DMS53 treated with DMSO at 0.1 percent for 48 hours (cell line): Measurements from ENCODE around the gene STX2.
"Not testable (repeated sequence)": the region's sequence is repeated elsewhere in the genome, so short reads cannot be mapped to it uniquely, and the experiment has no call there.

Source experiments
- DNase-seq: peaks from one replicate; lab custom pipeline; 2025; ENCODE audit not compliant: unreplicated experiment; lab: John Stamatoyannopoulos, UW

Gene STX2

GRCh38 chr12:130870442-130871285, 31.6 kb upstream of the STX2 start:
- DNase-seq: peak; percentile 59

DNA sequence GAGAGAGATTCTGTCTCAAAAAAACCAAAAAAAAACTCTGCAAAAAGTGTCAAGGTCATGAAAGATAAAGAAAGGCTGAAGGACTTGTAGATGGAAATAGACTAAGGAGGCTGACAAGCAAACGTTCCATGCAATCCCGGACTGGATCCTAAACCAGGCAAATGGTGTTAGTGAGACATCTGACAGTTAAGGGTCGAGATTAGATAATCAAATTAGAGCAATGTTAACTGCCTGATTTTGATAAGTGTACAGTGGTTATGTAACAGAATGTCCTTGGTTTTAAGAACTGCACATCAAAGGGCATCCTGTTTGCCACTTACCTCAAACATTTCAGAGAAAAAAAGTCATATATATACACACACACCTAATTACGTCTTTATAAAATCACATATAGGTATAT, 29.4 kb upstream of the STX2 start:
- no peak for DNase-seq

GRCh38 chr12:130863298-130863697, 24.2 kb upstream of the STX2 start:
- DNase-seq: no peak

DNA sequence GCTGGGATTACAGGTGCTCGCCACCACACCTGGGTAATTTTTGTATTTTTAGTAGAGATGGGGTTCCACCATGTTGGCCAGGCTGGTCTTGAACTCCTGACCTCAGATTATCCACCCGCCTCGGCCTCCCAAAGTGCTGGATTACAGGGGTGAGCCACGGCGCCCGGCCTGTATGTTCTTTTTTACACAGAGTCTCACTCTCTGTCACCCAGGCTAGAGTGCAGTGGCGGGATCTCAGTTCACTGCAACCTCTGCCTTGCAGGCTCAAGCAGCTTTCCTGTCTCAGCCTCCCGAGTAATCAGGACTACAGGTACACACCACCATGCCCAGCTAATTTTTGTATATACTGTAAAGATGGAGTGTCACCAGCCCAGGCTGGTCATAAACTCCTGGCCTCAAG, 23.7 kb upstream of the STX2 start:
- not testable (repeated sequence) for DNase-seq

GRCh38 chr12:130862161-130862560, 23.1 kb upstream of the STX2 start:
- DNase-seq: no peak

DNA sequence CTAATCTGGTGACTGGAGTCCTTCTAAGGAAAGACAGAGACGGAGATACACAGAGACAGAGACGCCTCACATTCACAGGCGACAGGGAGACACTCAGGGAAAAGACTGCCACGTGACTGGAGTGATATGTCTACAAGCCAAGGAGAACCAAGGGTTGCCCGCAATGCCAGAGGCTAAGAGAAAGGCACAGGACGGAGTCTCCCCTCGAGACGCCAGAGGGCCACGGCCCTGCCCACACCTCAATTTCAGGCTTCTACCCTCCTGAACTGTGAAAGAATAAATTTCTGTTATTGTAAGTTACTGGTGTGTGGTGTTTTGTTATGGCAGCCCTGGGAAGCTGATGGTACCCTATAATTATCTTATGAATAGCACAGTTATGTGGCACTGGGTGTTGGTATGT, 21.3 kb upstream of the STX2 start:
- DNase-seq: no peak

- no peak for DNase-seq
Observed at GRCh38 chr12:130859161-130859560, 20.1 kb upstream of the STX2 start.

DNA sequence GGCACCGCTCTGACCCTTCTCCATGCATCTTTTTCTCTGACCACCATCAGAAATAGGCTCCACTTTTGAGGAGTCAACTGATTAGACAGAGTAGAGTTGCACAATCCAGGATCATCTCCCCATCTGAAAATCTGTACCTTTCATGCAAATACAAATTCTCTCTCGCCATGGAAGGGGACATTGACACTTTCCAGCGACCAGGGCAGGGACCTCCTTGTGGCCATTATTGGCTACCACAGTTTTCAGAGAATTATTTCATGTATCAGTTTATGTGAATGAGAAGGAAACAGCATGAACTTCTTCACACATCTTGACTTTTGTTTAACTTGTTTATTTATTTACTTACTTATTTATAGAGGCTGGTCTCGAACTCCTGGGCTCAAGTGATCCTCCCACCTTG, 19.0 kb upstream of the STX2 start:
- DNase-seq: no peak

DNA sequence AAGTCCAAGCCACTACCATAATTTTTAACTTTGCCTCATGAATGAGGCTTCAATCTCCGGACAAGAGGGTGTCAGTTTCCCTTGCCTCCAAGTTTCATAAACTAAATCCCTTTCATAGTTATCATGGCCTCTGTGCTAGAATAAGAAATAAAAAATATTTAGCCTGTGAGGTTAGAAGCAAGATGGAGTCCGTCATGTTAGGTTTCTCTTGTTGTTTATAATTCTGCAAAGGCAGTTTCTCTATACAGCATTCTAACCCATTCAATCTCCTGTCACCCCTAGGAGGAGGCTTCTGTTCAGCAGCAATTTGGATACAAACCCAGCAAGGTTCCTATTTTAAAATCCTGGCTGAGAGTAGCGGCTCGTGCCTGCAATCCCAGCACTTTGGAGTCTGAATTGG, 17.0 kb upstream of the STX2 start:
- no peak for DNase-seq

DNA sequence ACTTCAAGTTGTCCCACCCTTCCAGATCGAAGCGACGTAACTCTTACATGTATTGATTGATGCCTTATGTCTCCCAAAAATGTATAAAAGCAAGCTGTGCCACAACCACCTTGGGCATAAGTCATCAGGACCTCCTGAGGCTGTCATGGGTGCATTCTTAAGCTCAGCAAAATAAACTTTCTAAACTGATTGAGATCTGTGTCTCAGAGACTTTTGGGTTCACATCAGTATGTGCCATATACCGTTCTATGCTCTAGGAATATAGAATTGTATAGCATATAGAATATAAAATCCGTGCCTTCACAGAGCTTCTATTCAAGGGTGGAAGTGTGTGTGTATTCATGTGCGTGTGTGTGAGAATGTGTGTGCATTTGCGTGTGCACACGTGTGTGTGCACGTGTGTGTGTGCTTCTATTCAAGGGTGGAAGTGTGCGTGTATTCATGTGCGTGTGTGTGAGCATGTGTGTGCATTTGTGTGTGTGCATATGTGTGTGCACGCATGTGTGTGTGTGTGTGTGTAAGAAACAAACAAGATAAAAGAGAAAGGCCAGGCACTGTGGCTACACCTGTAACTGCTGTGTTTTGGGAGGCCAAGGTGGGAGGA, 11.5 kb upstream of the STX2 start:
- no peak for DNase-seq

DNA sequence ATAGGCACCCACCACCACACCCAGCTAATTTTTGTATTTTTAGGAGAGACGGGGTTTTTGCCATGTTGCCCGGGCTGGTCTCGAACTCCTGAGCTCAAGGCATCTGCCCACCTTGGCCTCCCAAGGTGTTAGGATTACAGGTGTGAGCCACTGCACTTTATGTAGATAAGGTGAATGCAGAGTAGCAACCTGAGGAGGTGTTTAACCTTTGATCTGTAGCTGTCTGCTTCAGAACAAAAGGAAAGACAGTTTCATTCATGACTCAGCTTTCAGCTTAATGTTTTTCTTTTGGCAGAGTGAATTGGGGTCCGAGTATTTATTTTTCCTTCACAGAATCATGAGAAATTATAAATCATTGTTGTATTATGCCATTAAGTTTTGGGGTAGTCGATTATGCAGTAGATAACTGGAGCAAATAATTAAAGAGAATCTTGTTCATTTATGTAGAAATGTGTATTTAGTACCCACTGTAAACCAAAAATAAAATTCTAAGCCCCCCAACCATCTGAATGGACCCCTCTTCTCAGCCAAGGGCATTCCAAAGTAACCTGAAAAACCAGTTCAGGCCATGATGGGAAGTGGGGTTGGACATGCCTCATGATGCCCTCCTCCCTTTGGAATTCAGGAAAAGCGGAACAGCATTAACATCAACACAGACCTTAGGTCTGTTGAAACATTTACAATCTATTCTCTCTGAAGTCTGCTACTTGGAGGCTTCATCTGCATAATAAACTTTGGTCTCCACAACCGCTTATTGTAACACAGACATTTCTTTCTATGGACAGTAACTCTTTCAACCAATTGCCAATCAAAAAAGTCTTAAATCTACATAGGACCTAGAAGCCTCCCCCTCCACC, 10.7 kb upstream of the STX2 start:
- peak; percentile 53 for DNase-seq

GRCh38 chr12:130848785-130849305, 9.8 kb upstream of the STX2 start:
- not testable (repeated sequence) for DNase-seq

GRCh38 chr12:130848105-130848504, 9.1 kb upstream of the STX2 start:
- not testable (repeated sequence) for DNase-seq

GRCh38 chr12:130847112-130847511, 8.1 kb upstream of the STX2 start:
- no peak for DNase-seq

GRCh38 chr12:130846369-130846768, 7.3 kb upstream of the STX2 start:
- DNase-seq: no peak

DNA sequence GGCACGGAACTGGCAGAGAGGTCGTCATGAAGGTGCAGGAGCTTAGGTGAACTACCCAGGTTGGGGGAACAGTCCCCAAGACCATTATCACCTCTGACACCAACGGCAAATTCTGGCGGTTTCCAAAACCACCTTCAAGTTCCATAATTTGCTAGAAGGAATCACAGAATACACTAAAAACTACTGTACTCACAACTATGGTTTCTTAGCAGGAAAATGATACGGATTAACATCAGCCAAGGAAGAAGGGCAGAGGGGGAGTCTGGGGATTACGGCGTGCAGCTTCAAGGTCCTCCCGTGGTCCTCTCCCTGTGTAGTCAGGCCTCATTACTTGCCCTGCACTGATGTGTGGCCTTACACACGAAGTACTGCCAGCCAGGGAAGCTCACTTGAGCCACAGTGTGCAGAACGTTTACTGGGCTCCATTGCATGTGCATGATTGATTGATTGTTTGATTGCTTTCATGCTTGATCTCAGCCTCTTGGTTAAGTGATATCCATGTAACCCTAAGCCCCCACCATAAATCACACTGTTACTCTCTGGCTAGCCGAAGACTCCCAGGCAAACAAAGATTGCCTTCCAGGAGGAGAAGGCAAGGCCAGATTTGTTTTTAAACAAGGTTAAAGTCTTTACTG, 837 bp upstream of the STX2 start:
- no peak for DNase-seq

DNA sequence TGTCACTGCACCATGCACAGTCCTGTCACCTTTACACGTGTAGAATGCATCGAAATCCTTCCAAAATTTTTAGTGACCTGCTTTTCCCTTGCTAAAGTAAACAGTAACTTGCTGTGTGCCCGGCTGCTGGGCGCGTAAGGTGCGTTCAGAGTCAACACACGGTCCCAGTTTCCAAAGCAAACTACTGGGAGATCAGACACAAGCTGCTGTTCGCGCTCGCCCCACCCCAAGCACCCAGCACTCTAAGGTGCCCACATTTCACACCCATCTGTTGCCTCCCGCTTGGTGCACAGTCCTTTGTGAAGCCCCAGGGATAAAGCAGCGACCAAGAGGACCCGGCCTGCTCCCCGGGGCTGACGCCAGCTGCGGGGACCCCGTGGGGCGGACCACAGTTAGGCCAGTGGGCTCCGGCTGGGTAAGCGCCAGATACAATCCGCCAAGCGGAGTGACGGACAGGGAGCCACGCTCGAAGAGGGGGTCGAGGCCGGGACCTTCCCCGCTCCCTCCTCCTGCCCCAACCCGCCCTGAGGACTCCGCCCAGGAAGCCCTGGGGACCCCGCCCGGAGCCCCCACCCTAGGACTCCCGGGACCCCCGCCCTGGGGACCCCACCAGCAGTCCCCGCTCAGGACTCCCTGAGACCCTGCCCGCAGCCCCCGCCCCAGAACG, 633 bp downstream of the STX2 start:
- peak; percentile 4 for DNase-seq

DNA sequence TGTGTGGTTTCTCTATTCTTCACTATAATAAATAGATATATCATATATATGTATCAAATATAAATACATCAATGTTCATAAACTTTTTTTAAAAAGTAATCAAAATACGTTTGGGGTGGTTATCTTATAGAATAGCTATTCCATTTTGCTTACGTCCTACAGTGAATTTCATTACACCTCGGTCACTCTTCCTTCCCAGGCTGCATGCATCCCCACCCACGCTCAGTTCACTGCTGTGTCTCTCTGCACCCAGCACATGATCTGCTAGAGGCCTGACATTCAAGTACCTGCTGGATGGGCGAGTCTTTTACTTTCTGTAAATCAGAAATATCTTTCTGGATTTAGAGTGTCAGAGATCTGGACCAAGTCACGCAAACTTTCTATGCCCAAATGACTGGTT, 3.6 kb downstream of the STX2 start:
- no peak for DNase-seq

GRCh38 chr12:130835011-130835410, 4.0 kb downstream of the STX2 start:
- no peak for DNase-seq

- DNase-seq: no peak
Observed at GRCh38 chr12:130832561-130833209, 6.4 kb downstream of the STX2 start.
